Lower leg skin (tissue), 3 donors: ENCODE results near the gene IL1RL1.

Experiments used
- POLR2A ChIP-seq, 2 donors: fragments of 450-650 bp; IDR thresholded peaks; one replicate each; pipeline ENCODE4 v1.6.1; 2016 to 2017; ENCODE audit warnings: antibody characterized with exemption in 2 of 2, mild to moderate bottlenecking in 1 of 2, moderate library complexity in 1 of 2
- TF ChIP-seq, protein P1 (sequence below), 3 donors: fragments of 450-650 bp; IDR thresholded peaks; one replicate each; pipeline ENCODE4 v1.5.1; 2016; ENCODE audit warnings: antibody characterized with exemption in 3 of 3, mild to moderate bottlenecking in 3 of 3, moderate library complexity in 2 of 3

DNA sequence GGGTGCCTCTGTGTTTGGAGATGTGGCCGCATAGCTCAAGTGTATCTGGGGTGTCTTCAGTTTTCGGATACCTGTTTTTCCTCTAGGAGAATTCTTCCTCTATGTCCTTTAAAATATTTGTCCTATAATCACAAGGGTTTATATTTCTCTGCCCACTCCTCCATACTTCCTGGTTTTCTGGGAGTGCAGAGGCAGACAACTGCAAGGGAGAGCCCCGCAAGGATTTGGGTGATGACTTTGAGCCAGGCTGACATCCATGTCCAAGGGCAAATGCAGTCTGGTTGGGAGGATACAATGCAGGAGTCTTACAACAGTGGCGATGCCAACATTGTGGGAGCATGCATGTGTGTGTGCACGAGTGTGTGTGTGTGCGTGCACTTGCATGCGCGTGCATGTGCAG is 2.1 kb downstream of the IL1RL1 start:
- TF ChIP-seq, protein P1, sequence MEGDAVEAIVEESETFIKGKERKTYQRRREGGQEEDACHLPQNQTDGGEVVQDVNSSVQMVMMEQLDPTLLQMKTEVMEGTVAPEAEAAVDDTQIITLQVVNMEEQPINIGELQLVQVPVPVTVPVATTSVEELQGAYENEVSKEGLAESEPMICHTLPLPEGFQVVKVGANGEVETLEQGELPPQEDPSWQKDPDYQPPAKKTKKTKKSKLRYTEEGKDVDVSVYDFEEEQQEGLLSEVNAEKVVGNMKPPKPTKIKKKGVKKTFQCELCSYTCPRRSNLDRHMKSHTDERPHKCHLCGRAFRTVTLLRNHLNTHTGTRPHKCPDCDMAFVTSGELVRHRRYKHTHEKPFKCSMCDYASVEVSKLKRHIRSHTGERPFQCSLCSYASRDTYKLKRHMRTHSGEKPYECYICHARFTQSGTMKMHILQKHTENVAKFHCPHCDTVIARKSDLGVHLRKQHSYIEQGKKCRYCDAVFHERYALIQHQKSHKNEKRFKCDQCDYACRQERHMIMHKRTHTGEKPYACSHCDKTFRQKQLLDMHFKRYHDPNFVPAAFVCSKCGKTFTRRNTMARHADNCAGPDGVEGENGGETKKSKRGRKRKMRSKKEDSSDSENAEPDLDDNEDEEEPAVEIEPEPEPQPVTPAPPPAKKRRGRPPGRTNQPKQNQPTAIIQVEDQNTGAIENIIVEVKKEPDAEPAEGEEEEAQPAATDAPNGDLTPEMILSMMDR (IDR thresholded peaks at IDR 0.05), result no peak
- no peak for TF ChIP-seq POLR2A (IDR thresholded peaks at IDR 0.05)
